Measurements from ENCODE around the gene FUCA2.
A peak's percentile ranks its signal among the peaks of the same experiment; 100 is the strongest.
"Not testable (repeated sequence)": the region's sequence is repeated elsewhere in the genome, so short reads cannot be mapped to it uniquely, and the experiment has no call there.

The FUCA2 gene

GRCh38 chr6:143498428-143498827 is 13.1 kb downstream of the FUCA2 start:
- no peak for DNase-seq (ENCODE audit: low read depth)

- DNase-seq (ENCODE audit: low read depth) = no peak
Measured at GRCh38 chr6:143496974-143497373, 14.5 kb downstream of the FUCA2 start.

- DNase-seq (ENCODE audit: low read depth) = no peak
Measured at GRCh38 chr6:143490775-143491174, 20.7 kb downstream of the FUCA2 start.

- no peak for DNase-seq (ENCODE audit: low read depth)
Measured at GRCh38 chr6:143490244-143490643, 21.3 kb downstream of the FUCA2 start.

- no peak for DNase-seq (ENCODE audit: low read depth)
Measured at GRCh38 chr6:143486752-143487151, 24.8 kb downstream of the FUCA2 start.

- no peak for DNase-seq (ENCODE audit: low read depth)
Measured at GRCh38 chr6:143485967-143486366, 25.6 kb downstream of the FUCA2 start.

- no peak for DNase-seq (ENCODE audit: low read depth)
Measured at GRCh38 chr6:143482593-143482992, 28.9 kb downstream of the FUCA2 start.

- no peak for DNase-seq (ENCODE audit: low read depth)
Measured at GRCh38 chr6:143478479-143479062, 32.9 kb downstream of the FUCA2 start.

GRCh38 chr6:143476545-143476944 is 35.0 kb downstream of the FUCA2 start:
- DNase-seq (ENCODE audit: low read depth) = no peak

GRCh38 chr6:143471822-143472221 is 39.7 kb downstream of the FUCA2 start:
- DNase-seq (ENCODE audit: low read depth) = no peak

- DNase-seq (ENCODE audit: low read depth) = not testable (repeated sequence)
Measured at GRCh38 chr6:143468823-143469222, 42.7 kb downstream of the FUCA2 start.

GRCh38 chr6:143468026-143468425 is 43.5 kb downstream of the FUCA2 start:
- DNase-seq (ENCODE audit: low read depth) = no peak

GRCh38 chr6:143465546-143465945 is 46.0 kb downstream of the FUCA2 start:
- DNase-seq (ENCODE audit: low read depth) = no peak

GRCh38 chr6:143457563-143458359 is 53.8 kb downstream of the FUCA2 start:
- DNase-seq (ENCODE audit: low read depth) = no peak

- no peak for DNase-seq (ENCODE audit: low read depth)
Measured at GRCh38 chr6:143451531-143451930, 60.0 kb downstream of the FUCA2 start.

GRCh38 chr6:143450453-143451371 is 60.8 kb downstream of the FUCA2 start, which contains the start of the genes ADAT2 and PEX3:
TSS of gene ADAT2 (minus strand) at chr6:143450695. CDS start at chr6:143450658, 37 bp downstream.
TSS of gene PEX3 (plus strand) at chr6:143450805. CDS start at chr6:143451043, 238 bp downstream.
- DNase-seq (ENCODE audit: low read depth) = peak; percentile 82

- peak; percentile 9 for DNase-seq (ENCODE audit: low read depth)
Measured at GRCh38 chr6:143449714-143450452, 61.6 kb downstream of the FUCA2 start.

GRCh38 chr6:143449082-143449713 is 62.3 kb downstream of the FUCA2 start:
- DNase-seq (ENCODE audit: low read depth) = no peak

GRCh38 chr6:143447865-143448264 is 63.7 kb downstream of the FUCA2 start:
- not testable (repeated sequence) for DNase-seq (ENCODE audit: low read depth)
